ENCODE results near the gene ITGAL.

- TF ChIP-seq EZH2 (IDR thresholded peaks at IDR 0.05; ENCODE audit: borderline replicate concordance, low read length) (no peak), CTCF (IDR thresholded peaks at IDR 0.05; ENCODE audit: low read length) (no peak)
These were observed 19.3 kb downstream of the ITGAL start for GRCh38 chr16:30491744-30492308.
